ENCODE measurements around the gene LTBP4.

GRCh38 chr19:40598918-40599307, 2.3 kb upstream of the LTBP4 start:
- TF ChIP-seq CTCF (IDR thresholded peaks at IDR 0.05) (no peak), POLR2A (IDR thresholded peaks at IDR 0.05) (no peak)
